BLaER1 (cell line): ENCODE results near the gene IQGAP3.

Source experiments
- H3K27ac ChIP-seq: shearing (Covaris generic); formaldehyde crosslinking; 2 replicates; pipeline ENCODE4 v1.8.1; 2022
- H3K27me3 ChIP-seq: shearing (Covaris generic); formaldehyde crosslinking; 2 replicates; pipeline ENCODE4 v1.8.1; 2022
- H3K36me3 ChIP-seq: shearing (Covaris generic); formaldehyde crosslinking; 2 replicates; pipeline ENCODE4 v1.8.1; 2022
- H3K4me1 ChIP-seq: shearing (Covaris generic); formaldehyde crosslinking; 2 replicates; pipeline ENCODE4 v1.8.1; 2022
- H3K4me2 ChIP-seq: shearing (Covaris generic); formaldehyde crosslinking; 2 replicates; pipeline ENCODE4 v1.8.1; 2022
- H3K4me3 ChIP-seq: shearing (Covaris generic); formaldehyde crosslinking; 2 replicates; pipeline ENCODE4 v1.8.1; 2022
- H3K9ac ChIP-seq: shearing (Covaris generic); formaldehyde crosslinking; 2 replicates; pipeline ENCODE4 v1.8.1; 2022
- H3K9me3 ChIP-seq: shearing (Covaris generic); formaldehyde crosslinking; 2 replicates; pipeline ENCODE4 v1.8.1; 2022
- H4K20me1 ChIP-seq: shearing (Covaris generic); formaldehyde crosslinking; 2 replicates; pipeline ENCODE4 v1.8.1; 2022
- Cebpa-rat ChIP-seq: shearing (Covaris generic); IDR thresholded peaks from 2 replicates; pipeline ENCODE4 v1.8.1; 2022

IQGAP3 gene

GRCh38 chr1:156533568-156534220 lies 38.7 kb downstream of the IQGAP3 start:
- H3K4me3 ChIP-seq = no peak overlapping the region
- peaks cover 100% of the 10 kb centered on the region for H3K36me3 ChIP-seq
- peak overlapping the region; percentile 5; the same call in 1 of the 2 replicates for H3K27ac ChIP-seq
- TF ChIP-seq Cebpa-rat = no peak
- H3K9me3 ChIP-seq = no peaks in the 10 kb centered on the region
- H3K4me1 ChIP-seq = peaks cover 1% of the 10 kb centered on the region
- no peaks in the 10 kb centered on the region for H4K20me1 ChIP-seq
- H3K9ac ChIP-seq = no peak overlapping the region
- no peak overlapping the region for H3K4me2 ChIP-seq
- no peaks in the 10 kb centered on the region for H3K27me3 ChIP-seq

GRCh38 chr1:156532374-156532773 lies 40.0 kb downstream of the IQGAP3 start:
- Histone ChIP-seq H3K4me3 (no peak overlapping the region), H3K27me3 (no peaks in the 10 kb centered on the region), H3K27ac (no peak overlapping the region), H3K9me3 (no peaks in the 10 kb centered on the region), H3K36me3 (peaks cover 100% of the 10 kb centered on the region), H4K20me1 (no peaks in the 10 kb centered on the region), H3K4me2 (no peak overlapping the region), H3K9ac (no peak overlapping the region), H3K4me1 (peaks cover 13% of the 10 kb centered on the region)
- TF ChIP-seq Cebpa-rat = no peak

GRCh38 chr1:156530006-156530405 lies 42.4 kb downstream of the IQGAP3 start:
- Histone ChIP-seq H3K4me2 (no peak overlapping the region), H3K4me3 (no peak overlapping the region), H3K4me1 (peaks cover 31% of the 10 kb centered on the region), H3K27me3 (no peaks in the 10 kb centered on the region), H3K27ac (no peak overlapping the region), H3K36me3 (peaks cover 87% of the 10 kb centered on the region), H3K9ac (no peak overlapping the region), H4K20me1 (no peaks in the 10 kb centered on the region), H3K9me3 (no peaks in the 10 kb centered on the region)
- TF ChIP-seq Cebpa-rat = no peak

GRCh38 chr1:156528875-156529425 lies 43.4 kb downstream of the IQGAP3 start:
- no peak for TF ChIP-seq Cebpa-rat
- Histone ChIP-seq H3K27me3 (no peaks in the 10 kb centered on the region), H3K36me3 (peaks cover 76% of the 10 kb centered on the region), H3K9me3 (no peaks in the 10 kb centered on the region), H3K27ac (peak overlapping the region; percentile 45; the same call in 1 of the 2 replicates), H4K20me1 (no peaks in the 10 kb centered on the region), H3K4me1 (peaks cover 42% of the 10 kb centered on the region), H3K4me2 (no peak overlapping the region), H3K4me3 (no peak overlapping the region), H3K9ac (0 out of 2 replicates have a peak overlapping the region, but pooled peaks have one; percentile 14)

- Histone ChIP-seq H3K36me3 (peaks cover 69% of the 10 kb centered on the region), H3K9me3 (no peaks in the 10 kb centered on the region), H3K27ac (peak overlapping the region; percentile 45), H3K27me3 (no peaks in the 10 kb centered on the region), H3K4me1 (peaks cover 49% of the 10 kb centered on the region), H3K4me3 (no peak overlapping the region), H3K9ac (0 out of 2 replicates have a peak overlapping the region, but pooled peaks have one; percentile 14), H3K4me2 (peak overlapping the region; percentile 28; the same call in 1 of the 2 replicates), H4K20me1 (no peaks in the 10 kb centered on the region)
- TF ChIP-seq Cebpa-rat = no peak
These were observed 44.1 kb downstream of the IQGAP3 start for GRCh38 chr1:156528231-156528630.

GRCh38 chr1:156527584-156527983 lies 44.8 kb downstream of the IQGAP3 start:
- H4K20me1 ChIP-seq = no peaks in the 10 kb centered on the region
- H3K36me3 ChIP-seq = peaks cover 63% of the 10 kb centered on the region
- H3K27me3 ChIP-seq = no peaks in the 10 kb centered on the region
- no peak overlapping the region for H3K4me3 ChIP-seq
- H3K4me2 ChIP-seq = no peak overlapping the region
- H3K9ac ChIP-seq = no peak overlapping the region
- peak overlapping the region; percentile 45; the same call in 1 of the 2 replicates for H3K27ac ChIP-seq
- no peaks in the 10 kb centered on the region for H3K9me3 ChIP-seq
- TF ChIP-seq Cebpa-rat = no peak
- H3K4me1 ChIP-seq = peaks cover 55% of the 10 kb centered on the region

GRCh38 chr1:156525856-156526489 lies 46.4 kb downstream of the IQGAP3 start:
- Histone ChIP-seq H4K20me1 (no peaks in the 10 kb centered on the region), H3K4me2 (peak overlapping the region; percentile 93), H3K27me3 (no peaks in the 10 kb centered on the region), H3K27ac (peak overlapping the region; percentile 70), H3K4me1 (peaks cover 55% of the 10 kb centered on the region), H3K36me3 (peaks cover 46% of the 10 kb centered on the region), H3K4me3 (peak overlapping the region; percentile 55; the same call in 1 of the 2 replicates), H3K9ac (peak overlapping the region; percentile 78; the same call in 1 of the 2 replicates), H3K9me3 (no peaks in the 10 kb centered on the region)
- no peak for TF ChIP-seq Cebpa-rat

GRCh38 chr1:156525071-156525501 lies 47.3 kb downstream of the IQGAP3 start:
- no peaks in the 10 kb centered on the region for H4K20me1 ChIP-seq
- H3K4me2 ChIP-seq = peak overlapping the region; percentile 93
- no peaks in the 10 kb centered on the region for H3K27me3 ChIP-seq
- H3K9ac ChIP-seq = peak overlapping the region; percentile 78
- no peaks in the 10 kb centered on the region for H3K9me3 ChIP-seq
- peaks cover 38% of the 10 kb centered on the region for H3K36me3 ChIP-seq
- TF ChIP-seq Cebpa-rat = no peak
- H3K4me3 ChIP-seq = peak overlapping the region; percentile 55
- H3K27ac ChIP-seq = peak overlapping the region; percentile 70
- H3K4me1 ChIP-seq = peaks cover 55% of the 10 kb centered on the region

- Histone ChIP-seq H3K36me3 (peaks cover 32% of the 10 kb centered on the region), H3K27me3 (no peaks in the 10 kb centered on the region), H3K27ac (peak overlapping the region; percentile 70), H3K9me3 (no peaks in the 10 kb centered on the region), H3K4me2 (peak overlapping the region; percentile 93), H3K4me3 (peak overlapping the region; percentile 55), H3K9ac (peak overlapping the region; percentile 78), H4K20me1 (no peaks in the 10 kb centered on the region), H3K4me1 (peaks cover 55% of the 10 kb centered on the region)
- peak; percentile 50; the same call in 1 of the 2 replicates for TF ChIP-seq Cebpa-rat
These were observed 47.9 kb downstream of the IQGAP3 start for GRCh38 chr1:156524481-156524869.
